ENCODE data around the gene FHOD1.
A peak's percentile ranks its signal among the peaks of the same experiment; 100 is the strongest.

DNA sequence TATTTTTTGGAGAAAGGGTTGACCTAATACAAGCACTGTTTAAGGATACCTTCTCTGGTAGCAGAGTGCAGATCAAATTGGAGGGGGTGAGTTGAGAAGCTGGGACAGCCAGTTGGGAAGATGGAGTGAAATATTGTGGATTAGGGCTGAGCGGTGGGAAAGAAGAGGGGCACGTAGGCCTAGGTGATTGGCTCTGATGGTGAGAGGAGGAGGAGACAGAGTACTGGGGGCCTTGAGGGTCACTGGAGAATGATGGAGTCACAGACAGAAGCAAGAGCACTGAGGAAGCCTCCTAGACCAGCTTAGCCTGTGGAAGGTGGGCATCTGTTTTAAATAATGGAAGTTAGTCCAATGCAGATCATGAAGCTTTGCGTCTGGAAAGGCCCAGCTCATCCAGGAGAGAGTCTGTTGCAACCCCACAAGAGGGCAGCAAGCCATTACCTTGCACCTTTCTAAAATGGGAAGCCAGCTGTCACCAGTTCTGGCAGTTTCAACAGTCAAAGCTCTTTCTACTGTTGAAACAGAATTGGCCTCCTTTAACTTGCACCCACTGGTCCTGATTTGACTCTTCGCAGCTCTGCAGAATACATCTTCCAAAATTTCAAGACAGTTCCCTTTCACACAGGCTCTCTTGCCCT, 13.3 kb upstream of the FHOD1 start:
- TF ChIP-seq, protein P1, sequence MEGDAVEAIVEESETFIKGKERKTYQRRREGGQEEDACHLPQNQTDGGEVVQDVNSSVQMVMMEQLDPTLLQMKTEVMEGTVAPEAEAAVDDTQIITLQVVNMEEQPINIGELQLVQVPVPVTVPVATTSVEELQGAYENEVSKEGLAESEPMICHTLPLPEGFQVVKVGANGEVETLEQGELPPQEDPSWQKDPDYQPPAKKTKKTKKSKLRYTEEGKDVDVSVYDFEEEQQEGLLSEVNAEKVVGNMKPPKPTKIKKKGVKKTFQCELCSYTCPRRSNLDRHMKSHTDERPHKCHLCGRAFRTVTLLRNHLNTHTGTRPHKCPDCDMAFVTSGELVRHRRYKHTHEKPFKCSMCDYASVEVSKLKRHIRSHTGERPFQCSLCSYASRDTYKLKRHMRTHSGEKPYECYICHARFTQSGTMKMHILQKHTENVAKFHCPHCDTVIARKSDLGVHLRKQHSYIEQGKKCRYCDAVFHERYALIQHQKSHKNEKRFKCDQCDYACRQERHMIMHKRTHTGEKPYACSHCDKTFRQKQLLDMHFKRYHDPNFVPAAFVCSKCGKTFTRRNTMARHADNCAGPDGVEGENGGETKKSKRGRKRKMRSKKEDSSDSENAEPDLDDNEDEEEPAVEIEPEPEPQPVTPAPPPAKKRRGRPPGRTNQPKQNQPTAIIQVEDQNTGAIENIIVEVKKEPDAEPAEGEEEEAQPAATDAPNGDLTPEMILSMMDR (conservative IDR thresholded peaks at IDR 0.05; ENCODE audit: low read length) = peak; percentile 84
- no peak for TF ChIP-seq EZH2phosphoT487 (IDR thresholded peaks at IDR 0.05; ENCODE audit: borderline replicate concordance, low read depth, low read length)

Data from OCI-LY7 (cell line).